ENCODE data around the gene VTI1A. TPM values are rescaled to one million over a fixed set of nuclear protein-coding genes. Genes with fewer than 3 reads are reported as not detected.

Gene VTI1A
- total RNA-seq, 1 experiment from 2014 or later = 18.1 TPM

- POLR2A ChIA-PET (ENCODE audit: unreplicated experiment) = no interaction called here
- no peaks in the 10 kb centered on the region for H3K9me2 ChIP-seq (ENCODE audit: insufficient read depth)
- no peak overlapping the region for H3K27ac ChIP-seq
- no peak for TF ChIP-seq CTCF (conservative IDR thresholded peaks at IDR 0.05)
- TF ChIP-seq EZH2 (IDR thresholded peaks at IDR 0.05; ENCODE audit: low read depth) = no peak
- H3K9me3 ChIP-seq (ENCODE audit: insufficient read depth, low read depth) = no peaks in the 10 kb centered on the region
- H3K36me3 ChIP-seq (ENCODE audit: low read depth) = peaks cover 3% of the 10 kb centered on the region; the same call in 1 of the 2 replicates
- CTCF ChIA-PET = no interaction called here
- peaks cover 11% of the 10 kb centered on the region for H3F3A ChIP-seq (ENCODE audit: insufficient read depth, low read depth)
- no peak overlapping the region for H3K4me2 ChIP-seq
- H3K79me2 ChIP-seq (ENCODE audit: low read depth) = no peaks in the 10 kb centered on the region
- no peaks in the 10 kb centered on the region for H3K4me1 ChIP-seq (replicated peaks; ENCODE audit: insufficient read depth)
- BruUV-seq (replicated peaks) = no TSS peak
- DNase-seq = no peak
- H3K4me3 ChIP-seq = no peak overlapping the region
- H4K20me1 ChIP-seq (ENCODE audit: insufficient read depth) = no peaks in the 10 kb centered on the region
- no peak overlapping the region for H2AFZ ChIP-seq
- no peaks in the 10 kb centered on the region for H3K27me3 ChIP-seq (ENCODE audit: insufficient read depth, low read depth)
- intact Hi-C loops (cut with micrococcal nuclease; ENCODE audit: unreplicated experiment) = no loop called here
Measured at GRCh38 chr10:112424651-112425050, 22.4 kb upstream of the VTI1A start.

- Histone ChIP-seq H3K4me1 (replicated peaks; ENCODE audit: insufficient read depth) (no peaks in the 10 kb centered on the region), H2AFZ (no peak overlapping the region), H3K27ac (no peak overlapping the region), H4K20me1 (ENCODE audit: insufficient read depth) (no peaks in the 10 kb centered on the region), H3K4me3 (no peak overlapping the region), H3K27me3 (ENCODE audit: insufficient read depth, low read depth) (no peaks in the 10 kb centered on the region), H3K79me2 (ENCODE audit: low read depth) (no peaks in the 10 kb centered on the region), H3F3A (ENCODE audit: insufficient read depth, low read depth) (peaks cover 11% of the 10 kb centered on the region), H3K36me3 (ENCODE audit: low read depth) (peaks cover 3% of the 10 kb centered on the region; the same call in 1 of the 2 replicates), H3K4me2 (no peak overlapping the region), H3K9me2 (ENCODE audit: insufficient read depth) (no peaks in the 10 kb centered on the region), H3K9me3 (ENCODE audit: insufficient read depth, low read depth) (no peaks in the 10 kb centered on the region)
- CTCF ChIA-PET = no interaction called here
- intact Hi-C loops (cut with micrococcal nuclease; ENCODE audit: unreplicated experiment) = no loop called here
- no peak for DNase-seq
- POLR2A ChIA-PET (ENCODE audit: unreplicated experiment) = no interaction called here
- TF ChIP-seq EZH2 (IDR thresholded peaks at IDR 0.05; ENCODE audit: low read depth) (no peak), CTCF (conservative IDR thresholded peaks at IDR 0.05) (no peak)
- BruUV-seq (replicated peaks) = no TSS peak
Measured at GRCh38 chr10:112426111-112426510, 20.9 kb upstream of the VTI1A start.

- intact Hi-C loops (cut with micrococcal nuclease; ENCODE audit: unreplicated experiment) = no loop called here
- Histone ChIP-seq H3F3A (ENCODE audit: insufficient read depth, low read depth) (peaks cover 11% of the 10 kb centered on the region), H3K9me3 (ENCODE audit: insufficient read depth, low read depth) (no peaks in the 10 kb centered on the region), H3K9me2 (ENCODE audit: insufficient read depth) (no peaks in the 10 kb centered on the region), H4K20me1 (ENCODE audit: insufficient read depth) (no peaks in the 10 kb centered on the region), H3K36me3 (ENCODE audit: low read depth) (peaks cover 3% of the 10 kb centered on the region; the same call in 1 of the 2 replicates), H3K27ac (peak overlapping the region; percentile 6; the same call in 1 of the 2 replicates), H3K79me2 (ENCODE audit: low read depth) (no peaks in the 10 kb centered on the region), H2AFZ (no peak overlapping the region), H3K4me1 (replicated peaks; ENCODE audit: insufficient read depth) (no peaks in the 10 kb centered on the region), H3K27me3 (ENCODE audit: insufficient read depth, low read depth) (no peaks in the 10 kb centered on the region), H3K4me2 (no peak overlapping the region), H3K4me3 (no peak overlapping the region)
- ChIA-PET POLR2A (ENCODE audit: unreplicated experiment) (no interaction called here), CTCF (interaction anchor here (0.7 kb wide), 1 partner anchor 46 kb away, joined by 4 read pairs; no protein-coding TSS in a partner anchor)
- no TSS peak for BruUV-seq (replicated peaks)
- no peak for DNase-seq
- TF ChIP-seq CTCF (conservative IDR thresholded peaks at IDR 0.05) (no peak), EZH2 (IDR thresholded peaks at IDR 0.05; ENCODE audit: low read depth) (no peak)
Measured at GRCh38 chr10:112429147-112429546, 17.9 kb upstream of the VTI1A start.
